ENCODE results near the gene CD27. TPM values are rescaled to one million over a fixed set of nuclear protein-coding genes. Genes with fewer than 3 reads are reported as not detected.

Gene CD27
- total and polyA plus RNA-seq, 2 of the 13 experiments (the other 11 are each of a cell fraction or from before 2014, with no cell fraction given) = 0.12 TPM; not detected in 1

DNA sequence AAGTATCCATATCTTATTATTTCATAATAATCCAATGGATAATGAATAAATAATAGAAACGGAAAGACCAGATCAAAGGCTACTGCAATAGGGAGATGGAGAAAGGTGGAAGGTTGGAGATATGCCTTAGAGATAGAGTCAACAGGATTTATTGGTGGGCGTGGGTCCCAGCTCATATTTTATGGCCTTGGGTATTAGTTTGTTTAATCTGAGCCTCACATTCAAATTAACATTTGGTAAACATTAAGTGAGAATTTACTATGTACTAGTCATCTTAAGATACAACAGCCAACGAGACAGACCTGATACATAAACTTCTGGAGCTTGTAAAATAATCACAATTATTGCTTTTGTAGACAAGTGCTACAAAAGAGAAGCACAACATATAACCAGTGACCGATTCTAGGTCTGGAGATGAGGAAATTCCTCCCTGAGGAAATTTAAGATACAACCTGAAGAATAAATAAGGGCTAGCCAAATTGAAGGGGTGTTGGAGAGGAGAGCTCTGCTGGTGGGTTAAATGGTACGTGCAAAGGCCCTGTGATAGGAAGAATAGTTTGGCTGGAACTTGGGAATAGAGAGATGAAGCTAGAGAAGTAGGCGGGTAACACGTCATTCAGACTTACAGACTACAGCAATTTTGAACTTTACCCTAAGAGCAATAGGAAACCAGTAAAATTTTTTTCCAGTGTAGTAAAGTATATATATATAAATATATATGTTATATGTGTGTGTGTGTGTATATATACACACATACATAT, 44.7 kb upstream of the CD27 start (continued):
- TF ChIP-seq, protein P1, sequence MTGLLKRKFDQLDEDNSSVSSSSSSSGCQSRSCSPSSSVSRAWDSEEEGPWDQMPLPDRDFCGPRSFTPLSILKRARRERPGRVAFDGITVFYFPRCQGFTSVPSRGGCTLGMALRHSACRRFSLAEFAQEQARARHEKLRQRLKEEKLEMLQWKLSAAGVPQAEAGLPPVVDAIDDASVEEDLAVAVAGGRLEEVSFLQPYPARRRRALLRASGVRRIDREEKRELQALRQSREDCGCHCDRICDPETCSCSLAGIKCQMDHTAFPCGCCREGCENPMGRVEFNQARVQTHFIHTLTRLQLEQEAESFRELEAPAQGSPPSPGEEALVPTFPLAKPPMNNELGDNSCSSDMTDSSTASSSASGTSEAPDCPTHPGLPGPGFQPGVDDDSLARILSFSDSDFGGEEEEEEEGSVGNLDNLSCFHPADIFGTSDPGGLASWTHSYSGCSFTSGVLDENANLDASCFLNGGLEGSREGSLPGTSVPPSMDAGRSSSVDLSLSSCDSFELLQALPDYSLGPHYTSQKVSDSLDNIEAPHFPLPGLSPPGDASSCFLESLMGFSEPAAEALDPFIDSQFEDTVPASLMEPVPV (CRISPR knock-in tag; IDR thresholded peaks at IDR 0.05) = no peak
- no peak for TF ChIP-seq MAF1 (CRISPR knock-in tag; IDR thresholded peaks at IDR 0.05; ENCODE audit: borderline replicate concordance)
- TF ChIP-seq ZNF83 (CRISPR knock-in tag; IDR thresholded peaks at IDR 0.05; ENCODE audit: borderline replicate concordance) = no peak

DNA sequence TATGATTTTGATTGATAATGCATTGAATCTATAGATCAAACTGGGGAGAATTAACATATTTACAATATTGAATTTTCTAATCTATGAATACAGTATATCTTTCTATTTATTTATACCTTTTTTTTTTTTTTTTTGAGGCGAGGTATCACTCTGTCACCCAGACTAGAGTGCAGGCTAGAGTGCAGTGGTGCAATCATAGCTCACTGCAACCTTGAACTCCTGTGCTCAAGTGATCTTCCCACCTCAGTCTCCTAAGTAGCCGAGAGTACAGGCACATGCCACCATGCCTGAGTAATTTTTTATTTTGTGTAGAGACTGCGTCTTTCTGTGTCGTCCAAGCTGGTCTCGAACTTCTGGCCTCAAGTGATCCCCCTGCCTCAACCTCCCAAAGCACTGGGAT, 40.4 kb upstream of the CD27 start:
- no peaks in the 10 kb centered on the region for H4K20me1 ChIP-seq (ENCODE audit: insufficient read depth, low read length)
- no peak overlapping the region for H2AFZ ChIP-seq (ENCODE audit: low read length)
- H3K4me1 ChIP-seq (ENCODE audit: insufficient read depth, low read length) = no peaks in the 10 kb centered on the region; the same call in 1 of the 2 replicates
- ATAC-seq (peak; percentile 51), DNase-seq (ENCODE audit: low spot score) (no peak), FAIRE-seq (no peak)
- no peak overlapping the region for H3K4me3 ChIP-seq (replicated peaks in 1 of 3; ENCODE audit: insufficient read depth in 1 of 3, low read depth in 2 of 3, low read length in 3 of 3)
- ChIA-PET CTCF (ENCODE audit: low intra/inter-chr PET ratio, low total read pairs) (no interaction called here), POLR2A (interaction anchor here (0.6 to 1.6 kb wide), 3 partner anchors 21 to 130 kb away, joined by 4 to 6 read pairs (median 5); partner anchors contain the start of genes GAPDH and LTBR)
- H3K27me3 ChIP-seq (ENCODE audit: control insufficient read depth in 1 of 2, insufficient read depth in 2 of 2, low read length in 2 of 2) = no peaks in the 10 kb centered on the region
- no peaks in the 10 kb centered on the region for H3K79me2 ChIP-seq (ENCODE audit: insufficient read depth, low read length)
- no peak overlapping the region for H3K9ac ChIP-seq (ENCODE audit: insufficient read depth, low read depth, low read length)
- H3K27ac ChIP-seq (ENCODE audit: extremely low read length, insufficient read depth, low read length) = no peak overlapping the region
- intact Hi-C loops (cut with micrococcal nuclease; ENCODE audit: unreplicated experiment) = no loop called here
- H3K9me3 ChIP-seq (ENCODE audit: low read length) = no peaks in the 10 kb centered on the region
- WGBS (ENCODE audit: low lambda C conversion rate) = 62% methylated on average over 5 of the region's 5 CpGs
- H3K36me3 ChIP-seq (replicated peaks in 1 of 2; ENCODE audit: control insufficient read depth in 1 of 2, insufficient read depth in 2 of 2, low read length in 2 of 2) = no peaks in the 10 kb centered on the region
- no peak overlapping the region for H3K4me2 ChIP-seq (ENCODE audit: low read depth, low read length)
- BruUV-seq (replicated peaks) = no TSS peak
- in situ Hi-C loops (cut with HindIII; ENCODE audit: extremely low pct_ligation_motif_present, low pct_unique_long_range_greater_than_20kb) = no loop called here
- TF ChIP-seq ZBTB7A (CRISPR knock-in tag; IDR thresholded peaks at IDR 0.05) (no peak), HIVEP1 (CRISPR knock-in tag; IDR thresholded peaks at IDR 0.05) (no peak), ZNF552 (CRISPR knock-in tag; IDR thresholded peaks at IDR 0.05; ENCODE audit: borderline replicate concordance) (no peak), ZNF737 (CRISPR knock-in tag; IDR thresholded peaks at IDR 0.05; ENCODE audit: borderline replicate concordance) (no peak), THYN1 (CRISPR knock-in tag; IDR thresholded peaks at IDR 0.05; ENCODE audit: borderline replicate concordance, low read depth) (no peak), HNF4A (CRISPR knock-in tag; IDR thresholded peaks at IDR 0.05) (peak; percentile 38; the same call in 1 of the 2 replicates), JARID2 (CRISPR knock-in tag; IDR thresholded peaks at IDR 0.05; ENCODE audit: insufficient replicate concordance) (no peak), ZFAT (CRISPR knock-in tag; conservative IDR thresholded peaks at IDR 0.05) (no peak), ZKSCAN1 (IDR thresholded peaks at IDR 0.05; ENCODE audit: low read length) (no peak)
- TF ChIP-seq, protein P2, sequence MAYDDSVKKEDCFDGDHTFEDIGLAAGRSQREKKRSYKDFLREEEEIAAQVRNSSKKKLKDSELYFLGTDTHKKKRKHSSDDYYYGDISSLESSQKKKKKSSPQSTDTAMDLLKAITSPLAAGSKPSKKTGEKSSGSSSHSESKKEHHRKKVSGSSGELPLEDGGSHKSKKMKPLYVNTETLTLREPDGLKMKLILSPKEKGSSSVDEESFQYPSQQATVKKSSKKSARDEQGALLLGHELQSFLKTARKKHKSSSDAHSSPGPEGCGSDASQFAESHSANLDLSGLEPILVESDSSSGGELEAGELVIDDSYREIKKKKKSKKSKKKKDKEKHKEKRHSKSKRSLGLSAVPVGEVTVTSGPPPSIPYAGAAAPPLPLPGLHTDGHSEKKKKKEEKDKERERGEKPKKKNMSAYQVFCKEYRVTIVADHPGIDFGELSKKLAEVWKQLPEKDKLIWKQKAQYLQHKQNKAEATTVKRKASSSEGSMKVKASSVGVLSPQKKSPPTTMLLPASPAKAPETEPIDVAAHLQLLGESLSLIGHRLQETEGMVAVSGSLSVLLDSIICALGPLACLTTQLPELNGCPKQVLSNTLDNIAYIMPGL (CRISPR knock-in tag; IDR thresholded peaks at IDR 0.05; ENCODE audit: borderline replicate concordance in 1 of 2, low read depth in 1 of 2) = no peak
- TF ChIP-seq, protein P3, sequence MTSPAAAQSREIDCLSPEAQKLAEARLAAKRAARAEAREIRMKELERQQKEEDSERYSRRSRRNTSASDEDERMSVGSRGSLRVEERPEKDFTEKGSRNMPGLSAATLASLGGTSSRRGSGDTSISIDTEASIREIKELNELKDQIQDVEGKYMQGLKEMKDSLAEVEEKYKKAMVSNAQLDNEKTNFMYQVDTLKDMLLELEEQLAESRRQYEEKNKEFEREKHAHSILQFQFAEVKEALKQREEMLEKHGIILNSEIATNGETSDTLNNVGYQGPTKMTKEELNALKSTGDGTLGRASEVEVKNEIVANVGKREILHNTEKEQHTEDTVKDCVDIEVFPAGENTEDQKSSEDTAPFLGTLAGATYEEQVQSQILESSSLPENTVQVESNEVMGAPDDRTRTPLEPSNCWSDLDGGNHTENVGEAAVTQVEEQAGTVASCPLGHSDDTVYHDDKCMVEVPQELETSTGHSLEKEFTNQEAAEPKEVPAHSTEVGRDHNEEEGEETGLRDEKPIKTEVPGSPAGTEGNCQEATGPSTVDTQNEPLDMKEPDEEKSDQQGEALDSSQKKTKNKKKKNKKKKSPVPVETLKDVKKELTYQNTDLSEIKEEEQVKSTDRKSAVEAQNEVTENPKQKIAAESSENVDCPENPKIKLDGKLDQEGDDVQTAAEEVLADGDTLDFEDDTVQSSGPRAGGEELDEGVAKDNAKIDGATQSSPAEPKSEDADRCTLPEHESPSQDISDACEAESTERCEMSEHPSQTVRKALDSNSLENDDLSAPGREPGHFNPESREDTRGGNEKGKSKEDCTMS (CRISPR knock-in tag; conservative IDR thresholded peaks at IDR 0.05) = no peak
- TF ChIP-seq, protein P4, sequence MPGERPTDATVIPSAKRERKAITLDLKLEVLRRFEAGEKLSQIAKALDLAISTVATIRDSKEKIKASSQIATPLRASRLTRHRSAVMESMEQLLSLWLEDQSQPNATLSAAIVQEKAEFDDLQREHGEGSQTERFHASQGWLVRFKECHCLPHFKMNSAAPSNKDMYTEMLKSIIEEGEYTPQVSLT (CRISPR knock-in tag; IDR thresholded peaks at IDR 0.05; ENCODE audit: borderline replicate concordance, low read depth) = no peak
